T47D (cell line): Measurements from ENCODE around the gene SLC16A7.
"Not testable (repeated sequence)": the region's sequence is repeated elsewhere in the genome, so short reads cannot be mapped to it uniquely, and the experiment has no call there.

ENCODE experiments used
- DNase-seq, 2 experiments: peaks; one replicate each; pipeline versions ENCODE4 v3.0.0 to v3.0.0-alpha.2; 2011 to 2012; ENCODE audit warnings: low read depth in 1 of 2, low spot score in 1 of 2
- JUND ChIP-seq: IDR thresholded peaks from 2 replicates; pipeline ENCODE4 v1.6.1; 2012; ENCODE audit warnings: low read depth
- in situ Hi-C: cut with HindIII; loops from 2 replicates; pipeline ENCODE4 v1.10.0; 2016; ENCODE audit warnings: low sequenced_read_pairs, low pct_unique_long_range_greater_than_20kb

SLC16A7 gene

DNA sequence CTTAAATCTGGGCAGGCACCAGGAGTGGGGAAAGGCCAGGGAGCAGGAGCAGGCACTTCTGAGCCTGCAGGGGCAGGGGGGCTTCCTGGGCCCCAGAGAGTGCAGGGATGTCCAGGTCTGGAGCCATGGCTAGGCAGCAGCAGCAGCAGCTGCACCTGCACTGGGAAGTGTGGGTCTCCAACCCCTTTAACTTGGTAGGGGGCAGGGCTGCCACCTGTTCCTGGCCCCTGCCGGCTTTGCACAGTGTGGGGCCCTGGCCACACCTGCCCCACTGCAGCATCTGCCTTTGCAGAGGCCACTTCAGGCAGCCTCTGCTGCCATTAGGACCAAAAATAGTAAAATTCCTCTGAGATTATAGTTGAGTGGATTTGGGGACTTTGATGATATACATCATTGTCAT, 138.5 kb downstream of the SLC16A7 start:
- no peak for DNase-seq
- in situ Hi-C loops: no loop called here
- no peak for TF ChIP-seq JUND

DNA sequence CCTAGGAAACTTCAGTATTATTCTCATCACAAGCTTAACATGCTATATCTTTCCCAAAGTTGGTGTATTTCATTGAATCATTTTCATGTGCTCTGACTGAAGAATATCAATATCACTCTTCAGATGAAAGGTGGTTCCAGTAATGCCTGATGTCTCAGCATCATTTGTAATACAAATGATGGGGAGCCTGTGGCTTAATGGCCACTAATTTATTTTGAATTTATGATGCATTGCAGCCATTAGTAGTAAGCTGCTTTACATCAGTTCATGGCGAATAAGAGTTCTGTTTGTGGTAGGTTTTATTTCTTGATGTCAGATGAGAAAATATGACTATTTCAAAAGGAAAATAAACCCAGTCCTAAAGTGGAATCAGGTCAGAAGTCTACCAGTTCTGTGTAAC, 139.4 kb downstream of the SLC16A7 start:
- DNase-seq: no peak
- no peak for TF ChIP-seq JUND
- in situ Hi-C loops: no loop called here

DNA sequence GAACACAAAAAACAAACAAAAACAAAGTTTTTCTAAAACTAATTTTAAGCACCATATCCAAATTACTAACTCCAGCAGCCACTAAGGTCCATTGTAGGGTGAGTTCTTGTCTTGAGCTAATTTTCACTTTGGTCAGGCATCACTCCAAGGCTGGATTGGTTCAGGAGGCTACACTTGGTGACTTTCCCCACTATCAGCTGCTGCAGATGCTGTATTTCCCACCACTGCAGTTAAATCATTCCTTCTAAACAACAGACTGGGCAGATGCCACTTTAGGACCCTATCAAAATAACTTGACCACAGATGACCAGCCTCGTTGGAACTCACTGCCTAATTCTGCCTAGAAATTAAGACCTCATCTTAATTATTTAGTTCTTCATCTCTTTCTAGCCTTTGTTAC, 140.5 kb downstream of the SLC16A7 start:
- in situ Hi-C loops: no loop called here
- TF ChIP-seq JUND: no peak
- DNase-seq: no peak

DNA sequence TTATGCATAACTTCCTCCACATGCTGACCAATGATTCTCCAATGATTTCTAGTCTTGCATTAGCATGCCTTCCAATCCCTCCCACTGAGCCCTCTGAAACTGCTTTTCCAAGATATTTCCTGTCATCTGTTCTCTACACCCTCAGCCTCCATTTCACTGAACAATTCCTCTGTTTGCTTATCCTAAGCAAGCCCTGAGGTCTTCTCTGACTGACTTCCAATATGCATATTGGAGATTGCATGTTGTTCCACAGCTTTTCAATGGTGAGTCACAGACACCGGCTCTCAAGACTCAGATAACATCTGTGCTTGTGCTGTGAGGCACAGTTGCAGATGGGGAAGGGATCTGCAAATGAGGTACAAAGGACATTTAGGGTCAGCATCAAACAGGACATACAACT, 141.0 kb downstream of the SLC16A7 start:
- in situ Hi-C loops: no loop called here
- peak in 1 of 2 experiments; percentile 52 for DNase-seq

DNA sequence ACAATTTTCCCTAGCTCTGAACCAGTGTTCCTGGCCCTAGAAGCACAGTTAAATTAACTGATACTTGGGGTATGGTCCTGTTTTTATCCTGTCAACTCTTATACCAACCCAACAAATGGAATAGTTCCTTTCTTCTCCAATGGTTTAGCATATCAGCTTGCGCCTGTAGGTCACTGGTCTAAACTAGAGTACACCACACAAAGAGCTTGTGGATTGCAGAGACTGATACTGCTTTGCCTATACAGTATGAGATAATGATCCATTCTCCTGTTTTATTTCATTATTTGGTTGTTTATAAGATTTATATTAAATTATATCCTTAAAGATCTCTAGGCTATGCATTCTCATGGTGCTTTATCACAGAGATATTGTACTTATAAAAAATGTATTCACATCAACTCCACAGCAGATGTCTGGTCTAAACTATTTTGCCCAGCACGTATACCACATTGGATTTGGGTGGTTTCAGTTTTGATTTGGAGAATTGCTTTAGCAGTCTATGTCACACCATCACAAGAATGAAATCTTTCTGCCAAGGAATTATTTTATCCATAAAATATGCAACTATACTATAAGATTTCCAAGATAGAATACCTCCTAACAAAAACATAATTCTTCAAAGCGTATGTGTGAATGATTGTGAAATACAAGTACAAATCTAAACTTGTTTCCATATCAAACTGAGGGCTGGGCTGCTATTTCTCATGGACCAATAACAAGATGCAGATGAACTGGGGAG, 142.1 kb downstream of the SLC16A7 start:
- in situ Hi-C loops: no loop called here
- no peak for TF ChIP-seq JUND
- DNase-seq: no peak

More for the DNA sequence above, 141.0 kb downstream of the SLC16A7 start:
- no peak for TF ChIP-seq JUND

DNA sequence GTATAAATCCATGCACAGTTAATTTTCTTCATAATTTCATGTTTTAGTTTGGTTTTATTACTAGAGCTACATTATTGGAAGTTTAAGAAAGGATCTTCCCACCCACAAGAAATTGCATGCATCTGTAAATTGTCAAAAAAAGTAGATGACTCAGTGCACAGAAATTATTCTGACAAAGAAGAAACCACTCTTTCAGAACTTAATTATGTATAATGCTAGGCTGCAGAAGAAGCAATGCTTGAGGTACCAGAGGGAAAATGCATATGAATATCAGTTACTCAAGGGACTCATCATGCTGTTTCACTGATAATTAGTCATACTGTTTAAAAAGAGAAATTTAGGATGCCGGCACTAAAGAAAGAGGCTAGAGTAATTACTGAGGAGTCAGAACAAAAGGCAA, 147.0 kb downstream of the SLC16A7 start:
- TF ChIP-seq JUND: no peak
- in situ Hi-C loops: no loop called here
- DNase-seq: no peak

DNA sequence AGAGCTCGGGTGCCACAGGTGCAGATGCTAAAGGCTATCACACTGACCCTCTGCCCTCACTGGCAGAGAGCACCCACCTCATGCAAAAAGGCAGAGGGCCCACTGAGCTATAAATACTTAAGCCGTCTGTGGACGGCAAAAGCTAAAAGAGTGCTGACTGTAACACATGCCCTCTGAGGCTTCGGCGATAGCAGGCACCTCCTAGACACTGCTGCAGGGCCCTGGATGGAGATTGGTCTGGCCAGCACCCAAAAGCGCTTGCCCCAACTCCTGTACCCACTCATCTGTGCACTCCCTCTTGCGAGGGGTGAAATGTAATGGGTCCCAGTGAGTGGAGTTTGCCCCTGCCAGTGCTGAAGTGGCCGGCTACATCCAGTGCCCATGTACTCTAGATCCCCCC, 148.7 kb downstream of the SLC16A7 start:
- TF ChIP-seq JUND: no peak
- no peak for DNase-seq
- in situ Hi-C loops: no loop called here

DNA sequence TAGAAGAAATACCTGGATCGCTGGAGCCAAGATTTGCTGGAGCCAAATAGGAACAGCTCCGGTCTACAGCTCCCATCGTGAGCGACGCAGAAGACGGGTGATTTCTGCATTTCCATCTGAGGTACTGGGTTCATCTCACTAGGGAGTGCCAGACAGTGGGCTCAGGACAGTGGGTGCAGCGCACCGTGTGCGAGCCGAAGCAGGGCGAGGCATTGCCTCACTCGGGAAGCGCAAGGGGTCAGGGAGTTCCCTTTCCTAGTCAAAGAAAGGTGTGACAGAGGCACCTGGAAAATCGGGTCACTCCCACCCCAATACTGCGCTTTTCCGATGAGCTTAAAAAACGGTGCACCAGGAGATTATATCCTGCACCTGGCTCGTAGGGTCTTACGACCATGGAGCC, 155.3 kb downstream of the SLC16A7 start:
- DNase-seq, in situ Hi-C loops: not testable (repeated sequence)

DNA sequence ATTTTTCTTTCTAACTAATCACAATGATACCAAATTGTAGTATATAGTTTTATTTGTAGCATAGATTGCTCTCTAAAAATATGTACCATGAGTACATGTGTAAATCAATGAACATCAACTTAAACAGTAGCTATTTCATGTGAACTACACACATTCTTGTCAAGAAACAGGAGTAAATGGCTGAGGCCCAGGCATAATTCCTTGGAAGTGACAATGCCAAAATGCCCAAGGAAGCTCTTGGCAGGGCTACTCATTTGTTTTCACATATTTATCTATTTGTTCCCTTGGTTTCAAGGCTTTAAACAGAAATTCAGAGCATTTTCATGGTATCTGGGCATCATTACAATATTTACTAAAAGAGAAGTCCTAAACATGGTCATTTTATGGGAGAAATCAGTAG, 165.7 kb downstream of the SLC16A7 start:
- DNase-seq: no peak
- in situ Hi-C loops: no loop called here
- no peak for TF ChIP-seq JUND

DNA sequence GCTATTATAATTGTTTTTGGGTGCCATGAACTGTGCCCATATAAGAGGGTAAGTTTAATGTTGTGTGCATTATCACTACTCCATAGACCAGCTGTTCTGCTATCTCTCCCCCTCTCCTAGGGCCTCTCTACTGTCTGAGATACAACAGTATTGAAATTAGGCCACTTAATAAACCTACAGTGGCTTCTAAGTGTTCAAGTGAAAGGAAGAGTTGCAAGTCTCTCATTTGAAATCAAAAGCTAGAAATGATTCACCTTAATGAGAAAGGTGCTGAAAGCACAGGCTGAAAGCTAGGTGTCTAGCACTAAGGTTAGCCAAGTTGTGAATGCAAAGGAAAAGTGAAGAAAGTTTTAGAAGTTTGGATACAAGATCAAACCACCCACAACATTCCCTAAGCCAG, 168.0 kb downstream of the SLC16A7 start:
- no peak for DNase-seq
- in situ Hi-C loops: no loop called here
- TF ChIP-seq JUND: no peak

DNA sequence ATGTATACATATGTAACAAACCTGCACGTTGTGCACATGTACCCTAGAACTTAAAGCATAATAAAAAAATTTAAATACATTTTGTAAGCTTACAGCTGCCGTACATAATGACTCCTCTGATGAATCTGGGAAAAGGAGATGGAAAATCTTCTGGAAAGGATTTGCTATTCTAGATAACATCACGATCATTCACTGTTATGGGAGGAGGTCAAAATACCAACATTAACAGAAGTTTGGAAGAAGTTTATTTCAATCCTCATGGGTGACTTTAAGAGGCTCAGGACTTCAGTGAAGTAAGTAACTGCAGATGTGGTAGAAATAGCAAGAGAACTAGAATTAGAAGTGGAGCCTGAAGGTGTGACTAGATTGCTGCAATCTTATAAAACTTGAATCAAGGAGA, 172.2 kb downstream of the SLC16A7 start:
- in situ Hi-C loops: no loop called here
- no peak for TF ChIP-seq JUND
- DNase-seq: no peak

DNA sequence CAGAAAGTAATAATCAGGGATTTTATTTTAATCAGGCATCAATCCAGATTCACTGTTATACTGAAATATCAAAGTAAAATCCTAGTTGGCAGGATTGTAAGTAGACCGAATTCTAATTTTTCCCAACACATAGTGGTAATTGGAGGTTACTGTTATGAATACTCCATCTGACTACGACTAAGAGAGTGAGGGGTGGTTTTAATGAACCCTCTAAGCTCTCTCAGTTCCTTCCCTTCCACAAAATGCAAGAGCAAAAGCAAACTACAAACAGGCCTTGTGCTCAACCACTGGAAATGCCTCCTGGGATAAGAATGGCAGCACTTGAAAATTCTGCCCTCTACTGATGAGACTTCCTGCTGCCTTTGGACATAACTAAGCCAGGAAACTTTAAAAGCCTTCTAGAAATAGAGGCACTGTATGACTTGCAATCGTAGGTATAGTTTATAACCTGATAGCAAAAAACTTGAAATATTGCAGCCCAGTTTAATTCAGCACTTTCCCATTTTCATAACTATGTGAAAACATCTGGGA, 184.8 kb downstream of the SLC16A7 start:
- peak in 1 of 2 experiments; percentile 66 for DNase-seq
- in situ Hi-C loops: no loop called here

DNA sequence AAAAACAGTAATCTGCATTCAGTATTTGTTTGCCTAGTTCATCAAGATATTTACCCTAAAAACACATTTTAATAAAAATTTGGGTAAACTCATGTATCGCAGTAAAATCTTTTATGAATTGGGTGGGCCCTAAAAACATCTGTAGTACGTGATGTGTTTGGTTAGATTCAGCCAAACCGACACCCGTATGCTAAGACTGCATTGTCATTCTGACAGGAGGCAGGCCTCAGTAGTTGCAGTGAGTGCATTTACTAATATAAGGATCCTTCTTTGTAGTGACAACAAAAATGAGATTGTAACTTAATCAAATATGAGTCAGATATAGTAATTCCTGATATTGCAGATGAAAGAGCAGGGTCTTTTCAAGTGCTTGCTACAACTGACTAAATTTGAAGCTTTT, 191.8 kb downstream of the SLC16A7 start:
- in situ Hi-C loops: no loop called here
- TF ChIP-seq JUND: no peak
- no peak for DNase-seq

More for the DNA sequence above, 184.8 kb downstream of the SLC16A7 start:
- no peak for TF ChIP-seq JUND

DNA sequence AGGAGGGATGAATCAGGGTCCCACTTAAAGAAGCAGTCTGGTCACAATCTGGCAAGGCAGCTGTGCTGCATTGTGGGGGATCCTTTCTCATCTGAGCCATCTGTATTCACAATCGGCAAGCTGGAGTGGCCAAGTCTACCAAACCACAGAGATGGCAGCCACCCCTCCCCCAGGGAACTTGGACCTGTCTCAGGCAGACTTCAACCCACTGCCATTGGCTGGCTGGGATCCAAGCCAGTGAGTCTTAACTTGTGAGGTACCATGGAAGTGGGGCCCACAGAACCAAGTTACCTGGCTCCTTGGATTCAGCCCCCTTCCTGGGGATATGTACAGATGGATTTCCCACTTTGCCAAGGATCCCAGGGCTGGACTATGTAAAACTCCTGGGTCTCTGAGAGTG, 196.8 kb downstream of the SLC16A7 start:
- in situ Hi-C loops: no loop called here
- no peak for DNase-seq
- no peak for TF ChIP-seq JUND
